Measurements from ENCODE around the gene FBXO22.
"Not testable (repeated sequence)": the region's sequence is repeated elsewhere in the genome, so short reads cannot be mapped to it uniquely, and the experiment has no call there.

GRCh38 chr15:75984706-75985105, 81.0 kb downstream of the FBXO22 start:
- not testable (repeated sequence) for TF ChIP-seq CTCF, EP300, POLR2A (IDR thresholded peaks at IDR 0.05)

All from tibial nerve (tissue), 4 donors.